Measurements from ENCODE around the gene ABLIM2. TPM values are rescaled to one million over a fixed set of nuclear protein-coding genes. Genes with fewer than 3 reads are reported as not detected.

The ABLIM2 gene
- total RNA-seq, 1 experiment from 2014 or later: 1.0 TPM

DNA sequence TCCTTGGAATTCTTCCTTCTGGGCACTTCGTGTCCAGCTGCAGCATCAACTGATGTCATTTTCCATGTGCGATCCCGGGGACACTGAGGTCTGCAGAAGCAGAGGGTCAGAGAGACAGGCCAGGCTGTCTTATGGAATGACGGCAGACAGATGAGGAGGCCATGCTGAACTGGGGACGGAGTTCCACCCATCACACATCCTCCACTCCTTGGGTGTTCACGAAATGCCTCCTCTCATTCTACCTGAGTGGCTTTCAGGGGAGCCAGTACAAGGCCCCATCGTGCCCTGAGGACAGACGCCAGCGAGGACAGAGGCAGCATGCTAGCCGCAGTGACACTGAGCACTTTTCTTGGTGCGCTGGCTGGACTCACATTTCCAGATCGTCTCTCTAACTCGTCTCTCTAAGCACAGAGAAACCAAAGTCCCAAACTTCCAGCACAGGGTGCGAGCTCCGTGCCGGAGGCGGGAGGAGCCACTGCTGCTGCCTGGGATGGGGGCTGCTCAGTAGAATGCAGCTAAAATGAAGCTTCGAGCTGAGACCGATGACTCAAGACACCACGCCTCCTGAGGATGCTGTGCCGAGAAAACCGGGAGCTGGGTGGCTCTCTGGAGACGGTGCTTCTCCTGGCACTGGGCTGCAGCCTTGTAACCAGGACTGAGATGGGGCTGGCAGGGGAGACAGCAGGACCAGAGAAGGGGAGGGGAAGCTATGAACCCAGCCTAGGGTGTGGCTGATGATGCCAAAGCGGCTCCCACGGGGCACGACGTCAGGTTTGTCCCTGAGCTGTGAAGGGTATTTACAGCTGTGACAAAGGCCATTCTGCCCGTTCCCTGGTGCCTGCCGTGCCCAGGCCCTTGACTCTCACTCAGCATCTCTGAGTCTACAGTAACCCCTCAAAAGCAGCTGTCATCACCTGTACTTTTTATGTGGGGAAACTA is 8.2 kb downstream of the ABLIM2 start:
- H3K27me3 Mint-ChIP-seq (ENCODE audit: low read depth): peaks cover 9% of the 10 kb centered on the region

More for the DNA sequence above, 8.2 kb downstream of the ABLIM2 start:
- Histone ChIP-seq H4K91ac (ENCODE audit: insufficient read length, low read depth, low read length) (no peak overlapping the region), H3K4me2 (ENCODE audit: insufficient read depth, insufficient read length, low read length) (no peak overlapping the region), H2BK12ac (ENCODE audit: insufficient read length, low read depth, low read length) (no peak overlapping the region), H2BK20ac (ENCODE audit: low read depth, low read length, poor library complexity, severe bottlenecking) (no peak overlapping the region), H2BK5ac (ENCODE audit: insufficient read length, low read length) (no peak overlapping the region), H3K9me3 (ENCODE audit: control insufficient read depth, low read depth, low read length) (no peaks in the 10 kb centered on the region), H2BK120ac (ENCODE audit: low read depth, low read length, poor library complexity, severe bottlenecking) (no peak overlapping the region), H4K8ac (replicated peaks; ENCODE audit: insufficient read length, low read depth, low read length) (no peak overlapping the region), H3K79me2 (ENCODE audit: insufficient read depth, low read length) (no peaks in the 10 kb centered on the region), H3K23me2 (ENCODE audit: insufficient read length, low read depth, low read length, poor library complexity, severe bottlenecking) (no peaks in the 10 kb centered on the region), H3T11ph (ENCODE audit: low read length) (no peak overlapping the region), H3K56ac (ENCODE audit: insufficient read length, low read depth, low read length) (no peak overlapping the region), H3K14ac (ENCODE audit: insufficient read depth, low read length) (no peak overlapping the region; the same call in 1 of the 2 replicates), H3K4me1 (ENCODE audit: insufficient read depth, low read length) (no peaks in the 10 kb centered on the region; the same call in 1 of the 2 replicates), H4K5ac (ENCODE audit: insufficient read length, low read depth, low read length) (no peak overlapping the region), H3K18ac (ENCODE audit: insufficient read length, low read depth, low read length) (no peak overlapping the region), H3K79me1 (ENCODE audit: insufficient read depth, low read depth, low read length, poor library complexity, severe bottlenecking) (no peaks in the 10 kb centered on the region), H2AK5ac (ENCODE audit: insufficient read length, low read length) (no peak overlapping the region), H3K27ac (ENCODE audit: insufficient read length, low read depth, low read length) (no peak overlapping the region), H4K20me1 (ENCODE audit: control insufficient read depth, insufficient read depth, insufficient read length) (no peaks in the 10 kb centered on the region), H2BK15ac (ENCODE audit: low read depth, low read length) (no peak overlapping the region), H2AFZ (ENCODE audit: low read length) (no peak overlapping the region), H3K9ac (ENCODE audit: extremely low read depth, insufficient read length, low read length) (no peak overlapping the region), H3K4ac (ENCODE audit: low read depth, low read length) (no peak overlapping the region), H3K23ac (ENCODE audit: insufficient read length, low read depth, low read length) (no peak overlapping the region), H3K27me3 (ENCODE audit: insufficient read depth, low read length) (no peaks in the 10 kb centered on the region)
- TF ChIP-seq, protein P1, sequence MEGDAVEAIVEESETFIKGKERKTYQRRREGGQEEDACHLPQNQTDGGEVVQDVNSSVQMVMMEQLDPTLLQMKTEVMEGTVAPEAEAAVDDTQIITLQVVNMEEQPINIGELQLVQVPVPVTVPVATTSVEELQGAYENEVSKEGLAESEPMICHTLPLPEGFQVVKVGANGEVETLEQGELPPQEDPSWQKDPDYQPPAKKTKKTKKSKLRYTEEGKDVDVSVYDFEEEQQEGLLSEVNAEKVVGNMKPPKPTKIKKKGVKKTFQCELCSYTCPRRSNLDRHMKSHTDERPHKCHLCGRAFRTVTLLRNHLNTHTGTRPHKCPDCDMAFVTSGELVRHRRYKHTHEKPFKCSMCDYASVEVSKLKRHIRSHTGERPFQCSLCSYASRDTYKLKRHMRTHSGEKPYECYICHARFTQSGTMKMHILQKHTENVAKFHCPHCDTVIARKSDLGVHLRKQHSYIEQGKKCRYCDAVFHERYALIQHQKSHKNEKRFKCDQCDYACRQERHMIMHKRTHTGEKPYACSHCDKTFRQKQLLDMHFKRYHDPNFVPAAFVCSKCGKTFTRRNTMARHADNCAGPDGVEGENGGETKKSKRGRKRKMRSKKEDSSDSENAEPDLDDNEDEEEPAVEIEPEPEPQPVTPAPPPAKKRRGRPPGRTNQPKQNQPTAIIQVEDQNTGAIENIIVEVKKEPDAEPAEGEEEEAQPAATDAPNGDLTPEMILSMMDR (conservative IDR thresholded peaks at IDR 0.05): no peak
- no peak for DNase-seq
- no CpG with 5 or more reads among the region's 29 CpGs for WGBS (ENCODE audit: extremely low coverage, insufficient read length, low lambda C conversion rate)
- H3K4me1 Mint-ChIP-seq: peaks cover 11 to 24% of the 10 kb centered on the region in 2 experiments
- peak overlapping the region in 2 of 3 experiments; percentile 68 to 94; a peak in 3 of 7 replicates for H3K27ac Mint-ChIP-seq
- no peak overlapping the region for H3K4me3 Mint-ChIP-seq
- H3K9me3 Mint-ChIP-seq: no peaks in the 10 kb centered on the region
- no peaks in the 10 kb centered on the region for H3K36me3 Mint-ChIP-seq (ENCODE audit: insufficient read depth in 1 of 3, low read depth in 3 of 3)
